Mesendoderm (in vitro differentiated cells): ENCODE measurements around the gene ESRRG.

ENCODE experiments used
- DNase-seq: peaks from one replicate; pipeline ENCODE4 v3.0.0; 2013
- H2AK5ac ChIP-seq: 2 replicates; pipeline ENCODE4 v1.6.1; 2013; ENCODE audit warnings: low read length, inconsistent platforms
- H2BK120ac ChIP-seq: 2 replicates; pipeline ENCODE4 v1.6.1; 2013; ENCODE audit warnings: low read depth, mild to moderate bottlenecking, low read length, moderate library complexity, mixed read lengths
- H2BK15ac ChIP-seq: replicated peaks from 2 replicates; pipeline ENCODE4 v1.6.1; 2013; ENCODE audit warnings: low read depth, mild to moderate bottlenecking, moderate library complexity
- H2BK5ac ChIP-seq: 2 replicates; pipeline ENCODE4 v1.6.1; 2013; ENCODE audit warnings: low read length, inconsistent platforms
- H3K18ac ChIP-seq: 2 replicates; pipeline ENCODE4 v1.6.1; 2013; ENCODE audit warnings: mild to moderate bottlenecking, low read length, mixed read lengths
- H3K23ac ChIP-seq: one replicate; pipeline ENCODE4 v1.6.1; 2013; ENCODE audit warnings: low read length
- H3K27ac ChIP-seq: 2 replicates; pipeline ENCODE4 v1.5.1; 2013; ENCODE audit warnings: low read depth, mild to moderate bottlenecking, inconsistent platforms, low read length, moderate library complexity
- H3K27me3 ChIP-seq: 2 replicates; pipeline ENCODE4 v1.6.1; 2013; ENCODE audit warnings: low read length, control low read depth, mild to moderate bottlenecking, inconsistent platforms; ENCODE audit not compliant: insufficient read depth, poor library complexity
- H3K36me3 ChIP-seq: 2 replicates; pipeline ENCODE4 v1.6.1; 2013; ENCODE audit warnings: low read length, inconsistent platforms; ENCODE audit not compliant: control insufficient read depth, insufficient read depth
- H3K4ac ChIP-seq: one replicate; pipeline ENCODE4 v1.6.1; 2013; ENCODE audit warnings: low read depth, mild to moderate bottlenecking, low read length, moderate library complexity
- H3K4me1 ChIP-seq: 2 replicates; pipeline ENCODE4 v1.6.1; 2013; ENCODE audit warnings: low read depth, low read length, inconsistent platforms; ENCODE audit not compliant: control insufficient read depth
- H3K4me2 ChIP-seq: 2 replicates; pipeline ENCODE4 v1.6.1; 2013; ENCODE audit warnings: low read length
- H3K4me3 ChIP-seq: 2 replicates; pipeline ENCODE4 v1.5.1; 2013; ENCODE audit warnings: mild to moderate bottlenecking, low read length
- H3K56ac ChIP-seq: one replicate; pipeline ENCODE4 v1.6.1; 2013; ENCODE audit warnings: low read length
- H3K79me1 ChIP-seq: 2 replicates; pipeline ENCODE4 v1.6.1; 2013; ENCODE audit warnings: low read length, inconsistent platforms
- H3K79me2 ChIP-seq: 2 replicates; pipeline ENCODE4 v1.6.1; 2013; ENCODE audit warnings: mild to moderate bottlenecking, low read length; ENCODE audit not compliant: control insufficient read depth, insufficient read depth
- H3K9ac ChIP-seq: 2 replicates; pipeline ENCODE4 v1.6.1; 2013; ENCODE audit warnings: low read length, inconsistent platforms
- H4K5ac ChIP-seq: one replicate; pipeline ENCODE4 v1.6.1; 2013; ENCODE audit warnings: low read length
- H4K8ac ChIP-seq: one replicate; pipeline ENCODE4 v1.6.1; 2013; ENCODE audit warnings: low read depth, mild to moderate bottlenecking, control low read depth, low read length, moderate library complexity
- WGBS: extraction: QIAGEN DNeasy Blood & Tissue Kit; methylation state at CpG from one replicate; pipeline ENCODE4 v1.1.7; 2013; ENCODE audit warnings: low lambda C conversion rate, missing lambda C conversion rate; ENCODE audit not compliant: insufficient coverage; ENCODE audit errors: extremely low coverage; 5-methylcytosine and 5-hydroxymethylcytosine counted together

ESRRG gene

GRCh38 chr1:216555653-216556052, 167.6 kb downstream of the ESRRG start:
- Histone ChIP-seq H3K4me2 (no peak overlapping the region), H3K23ac (no peak overlapping the region), H3K4me1 (no peaks in the 10 kb centered on the region), H3K56ac (no peak overlapping the region), H3K79me1 (no peaks in the 10 kb centered on the region), H2BK120ac (no peak overlapping the region), H3K36me3 (no peaks in the 10 kb centered on the region), H4K5ac (no peak overlapping the region), H3K9ac (no peak overlapping the region), H3K4ac (no peak overlapping the region), H2BK15ac (no peak overlapping the region), H2BK5ac (no peak overlapping the region), H2AK5ac (no peak overlapping the region), H3K27ac (no peak overlapping the region), H4K8ac (no peak overlapping the region), H3K27me3 (no peaks in the 10 kb centered on the region), H3K4me3 (no peak overlapping the region), H3K79me2 (no peaks in the 10 kb centered on the region), H3K18ac (no peak overlapping the region)
- WGBS = no CpG with 5 or more reads among the region's 4 CpGs
- DNase-seq = no peak

GRCh38 chr1:216554934-216555333, 168.3 kb downstream of the ESRRG start:
- H3K27me3 ChIP-seq = no peaks in the 10 kb centered on the region
- no peak overlapping the region for H3K4me2 ChIP-seq
- H4K8ac ChIP-seq = no peak overlapping the region
- no peak for DNase-seq
- H2BK5ac ChIP-seq = no peak overlapping the region
- H3K4me1 ChIP-seq = no peaks in the 10 kb centered on the region
- H3K79me1 ChIP-seq = no peaks in the 10 kb centered on the region
- no peak overlapping the region for H2AK5ac ChIP-seq
- no peak overlapping the region for H3K56ac ChIP-seq
- H3K4me3 ChIP-seq = no peak overlapping the region
- H3K4ac ChIP-seq = no peak overlapping the region
- H3K27ac ChIP-seq = no peak overlapping the region
- no peak overlapping the region for H2BK120ac ChIP-seq
- H3K36me3 ChIP-seq = no peaks in the 10 kb centered on the region
- no peak overlapping the region for H2BK15ac ChIP-seq
- no peak overlapping the region for H3K9ac ChIP-seq
- no peak overlapping the region for H4K5ac ChIP-seq
- no peak overlapping the region for H3K23ac ChIP-seq
- H3K79me2 ChIP-seq = no peaks in the 10 kb centered on the region
- no peak overlapping the region for H3K18ac ChIP-seq

DNA sequence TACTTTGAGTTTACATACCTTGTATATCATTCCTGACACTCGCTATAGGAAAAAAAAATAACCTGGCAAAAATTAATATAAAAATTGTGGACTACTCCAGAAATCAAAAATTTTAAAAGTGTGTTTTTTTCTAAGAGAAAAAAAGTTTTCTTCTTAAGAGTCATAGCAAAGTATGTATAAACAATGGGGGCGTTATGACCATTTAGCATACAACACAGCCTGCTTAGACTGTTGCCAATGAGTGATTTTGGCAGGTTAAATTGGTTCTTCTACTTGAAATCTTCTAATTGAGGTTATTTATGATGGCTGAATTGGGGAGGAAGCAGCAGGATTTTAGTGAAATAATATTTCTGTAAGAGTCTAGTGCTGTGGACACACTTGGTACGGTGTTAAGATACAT, 169.5 kb downstream of the ESRRG start:
- no peak overlapping the region for H3K23ac ChIP-seq
- DNase-seq = no peak
- no peak overlapping the region for H2BK5ac ChIP-seq
- no peak overlapping the region for H4K5ac ChIP-seq
- H2AK5ac ChIP-seq = no peak overlapping the region
- H3K4me2 ChIP-seq = no peak overlapping the region
- no peaks in the 10 kb centered on the region for H3K79me1 ChIP-seq
- no peaks in the 10 kb centered on the region for H3K79me2 ChIP-seq
- H3K27ac ChIP-seq = no peak overlapping the region
- no peak overlapping the region for H3K9ac ChIP-seq
- H3K4ac ChIP-seq = no peak overlapping the region
- H3K27me3 ChIP-seq = no peaks in the 10 kb centered on the region
- H2BK120ac ChIP-seq = no peak overlapping the region
- no peaks in the 10 kb centered on the region for H3K36me3 ChIP-seq
- no peaks in the 10 kb centered on the region for H3K4me1 ChIP-seq
- no peak overlapping the region for H3K56ac ChIP-seq
- no CpG with 5 or more reads among the region's 3 CpGs for WGBS
- H3K18ac ChIP-seq = no peak overlapping the region
- no peak overlapping the region for H3K4me3 ChIP-seq
- H2BK15ac ChIP-seq = no peak overlapping the region
- no peak overlapping the region for H4K8ac ChIP-seq

DNA sequence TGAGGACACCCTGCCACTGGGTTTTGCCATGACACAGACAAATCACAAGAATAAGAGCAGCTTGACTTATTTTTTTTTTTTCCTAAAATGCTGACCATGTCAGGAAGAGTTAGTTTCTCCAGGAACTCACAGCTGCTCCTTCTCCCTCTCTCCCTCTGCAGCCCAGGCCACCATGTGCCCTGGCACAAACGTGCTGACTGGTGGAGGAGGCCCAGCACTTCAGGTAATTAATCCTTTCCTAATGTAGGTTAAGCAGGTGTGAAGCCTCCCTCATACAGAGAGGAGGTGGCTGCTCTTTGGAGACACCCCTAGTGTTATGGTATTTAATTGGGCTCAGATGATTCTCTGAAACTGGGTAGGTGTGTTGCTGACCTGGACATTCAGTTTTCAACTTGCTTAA, 170.2 kb downstream of the ESRRG start:
- H3K9ac ChIP-seq = no peak overlapping the region
- no CpG with 5 or more reads among the region's 1 CpG for WGBS

GRCh38 chr1:216549796-216550195, 173.4 kb downstream of the ESRRG start:
- no peak overlapping the region for H3K18ac ChIP-seq
- no peak overlapping the region for H3K56ac ChIP-seq
- H3K36me3 ChIP-seq = no peaks in the 10 kb centered on the region
- no peaks in the 10 kb centered on the region for H3K79me1 ChIP-seq
- no peak overlapping the region for H4K5ac ChIP-seq
- no peak overlapping the region for H3K9ac ChIP-seq
- H3K79me2 ChIP-seq = no peaks in the 10 kb centered on the region
- no peaks in the 10 kb centered on the region for H3K4me1 ChIP-seq
- H4K8ac ChIP-seq = no peak overlapping the region
- no peak overlapping the region for H3K27ac ChIP-seq
- H2BK120ac ChIP-seq = no peak overlapping the region
- H2BK15ac ChIP-seq = no peak overlapping the region
- DNase-seq = no peak
- H2AK5ac ChIP-seq = no peak overlapping the region
- no peak overlapping the region for H2BK5ac ChIP-seq
- WGBS = no CpG with 5 or more reads among the region's 4 CpGs
- no peak overlapping the region for H3K4me2 ChIP-seq
- H3K27me3 ChIP-seq = no peaks in the 10 kb centered on the region
- no peak overlapping the region for H3K4ac ChIP-seq
- H3K4me3 ChIP-seq = no peak overlapping the region
- no peak overlapping the region for H3K23ac ChIP-seq

More for the DNA sequence above, 170.2 kb downstream of the ESRRG start:
- peak; percentile 26 for DNase-seq
- no peaks in the 10 kb centered on the region for H3K79me1 ChIP-seq
- H2AK5ac ChIP-seq = no peak overlapping the region
- no peaks in the 10 kb centered on the region for H3K4me1 ChIP-seq
- no peak overlapping the region for H3K23ac ChIP-seq
- no peak overlapping the region for H3K27ac ChIP-seq
- H4K8ac ChIP-seq = no peak overlapping the region
- no peak overlapping the region for H2BK15ac ChIP-seq
- no peak overlapping the region for H3K4me2 ChIP-seq
- no peak overlapping the region for H4K5ac ChIP-seq
- no peak overlapping the region for H3K4me3 ChIP-seq
- H3K36me3 ChIP-seq = no peaks in the 10 kb centered on the region
- H3K4ac ChIP-seq = no peak overlapping the region
- H3K56ac ChIP-seq = no peak overlapping the region
- no peaks in the 10 kb centered on the region for H3K79me2 ChIP-seq
- H3K18ac ChIP-seq = no peak overlapping the region
- H3K27me3 ChIP-seq = no peaks in the 10 kb centered on the region
- H2BK5ac ChIP-seq = no peak overlapping the region
- no peak overlapping the region for H2BK120ac ChIP-seq

- Histone ChIP-seq H2AK5ac (no peak overlapping the region), H3K23ac (no peak overlapping the region), H3K36me3 (no peaks in the 10 kb centered on the region), H2BK15ac (no peak overlapping the region), H3K27ac (no peak overlapping the region), H4K8ac (no peak overlapping the region), H3K9ac (no peak overlapping the region), H3K4ac (no peak overlapping the region), H3K18ac (no peak overlapping the region), H3K4me2 (no peak overlapping the region), H3K27me3 (no peaks in the 10 kb centered on the region), H2BK5ac (no peak overlapping the region), H3K79me1 (no peaks in the 10 kb centered on the region), H3K4me3 (no peak overlapping the region), H3K4me1 (no peaks in the 10 kb centered on the region), H3K56ac (no peak overlapping the region), H2BK120ac (no peak overlapping the region), H4K5ac (no peak overlapping the region), H3K79me2 (no peaks in the 10 kb centered on the region)
- DNase-seq = no peak
- whole genome bisulfite sequencing = no CpG with 5 or more reads among the region's 2 CpGs
These were observed 180.5 kb downstream of the ESRRG start for GRCh38 chr1:216542741-216543140.
